NB4 (cell line): ENCODE results near the gene FAAP20.

Source experiments
- CTCF ChIP-seq: IDR thresholded peaks from one replicate; pipeline ENCODE4 v1.5.1; 2012; ENCODE audit warnings: low read depth, low read length
- MYC ChIP-seq: IDR thresholded peaks from 2 replicates; pipeline ENCODE4 v1.6.1; 2011; ENCODE audit warnings: low read depth, low read length
- POLR2A ChIP-seq: IDR thresholded peaks from 2 replicates; pipeline ENCODE4 v1.6.1; 2011; ENCODE audit warnings: mild to moderate bottlenecking; ENCODE audit not compliant: insufficient read length; ENCODE audit errors: extremely low read depth

- TF ChIP-seq CTCF (no peak), POLR2A (no peak), MYC (no peak)
These were observed 40.2 kb upstream of the FAAP20 start for GRCh38 chr1:2234762-2235113.
